Gastroesophageal sphincter (tissue), 3 donors: ENCODE measurements around the gene PRKCZ.

Source experiments
- CTCF ChIP-seq, 4 experiments: fragments of 200-600 bp in 2 of 4; fragments of 450-650 bp in 2 of 4; sonication (generic) in 1 of 4; IDR thresholded peaks; one replicate each; pipeline ENCODE4 v1.5.1; 2017 to 2019; ENCODE audit warnings: antibody characterized with exemption in 4 of 4, mild to moderate bottlenecking in 2 of 4, moderate library complexity in 2 of 4
- EP300 ChIP-seq: sonication (generic); formaldehyde crosslinking; IDR thresholded peaks from one replicate; pipeline ENCODE4 v1.6.1; 2017; ENCODE audit warnings: antibody characterized with exemption, mild to moderate bottlenecking
- POLR2A ChIP-seq, 2 donors: fragments of 450-650 bp; IDR thresholded peaks; one replicate each; pipeline ENCODE4 v1.6.1; 2017; ENCODE audit warnings: antibody characterized with exemption in 2 of 2, mild to moderate bottlenecking in 2 of 2, moderate library complexity in 1 of 2

GRCh38 chr1:2155147-2155598, 105.0 kb downstream of the PRKCZ start:
- TF ChIP-seq CTCF (IDR thresholded peaks at IDR 0.05) (no peak), POLR2A (IDR thresholded peaks at IDR 0.05) (no peak), EP300 (no peak)
